Measurements from ENCODE around the gene CLSTN2.

Gene CLSTN2

DNA sequence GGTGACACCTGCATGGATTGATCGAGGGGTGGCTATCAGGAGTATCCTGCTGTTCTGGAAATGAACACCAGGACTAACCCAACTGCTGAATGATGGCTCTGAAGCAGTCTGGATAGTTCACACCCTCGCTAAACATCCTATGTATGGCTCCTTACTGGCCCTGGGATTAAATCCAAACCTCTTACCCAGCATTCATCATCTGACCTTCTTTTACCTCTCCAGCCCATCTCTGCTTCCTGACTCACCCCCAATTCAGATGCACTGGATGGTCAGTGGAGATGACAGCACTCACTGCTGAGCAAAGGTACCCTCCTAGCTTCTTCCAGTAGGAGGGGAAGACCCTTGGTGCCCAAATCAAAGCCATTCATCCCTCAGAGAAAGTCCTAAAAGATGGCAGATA, 507.6 kb downstream of the CLSTN2 start:
- H3K4me3 ChIP-seq (ENCODE audit: insufficient read depth, low read depth, low read length, poor library complexity, severe bottlenecking): no peak overlapping the region
- H3K4me1 ChIP-seq (ENCODE audit: control insufficient read depth, insufficient read depth, low read length, poor library complexity, severe bottlenecking): no peaks in the 10 kb centered on the region
- DNase-seq: no peak
- no peaks in the 10 kb centered on the region for H3K9me3 ChIP-seq (ENCODE audit: control insufficient read depth, low read length)
- no peaks in the 10 kb centered on the region for H3K36me3 ChIP-seq (ENCODE audit: control insufficient read depth, insufficient read depth, low read length)
- no peaks in the 10 kb centered on the region for H3K27me3 ChIP-seq (replicated peaks; ENCODE audit: control insufficient read depth, insufficient read depth, low read length, poor library complexity, severe bottlenecking)
- H3K27ac ChIP-seq (ENCODE audit: insufficient read depth, low read length, poor library complexity, severe bottlenecking): no peak overlapping the region

DNA sequence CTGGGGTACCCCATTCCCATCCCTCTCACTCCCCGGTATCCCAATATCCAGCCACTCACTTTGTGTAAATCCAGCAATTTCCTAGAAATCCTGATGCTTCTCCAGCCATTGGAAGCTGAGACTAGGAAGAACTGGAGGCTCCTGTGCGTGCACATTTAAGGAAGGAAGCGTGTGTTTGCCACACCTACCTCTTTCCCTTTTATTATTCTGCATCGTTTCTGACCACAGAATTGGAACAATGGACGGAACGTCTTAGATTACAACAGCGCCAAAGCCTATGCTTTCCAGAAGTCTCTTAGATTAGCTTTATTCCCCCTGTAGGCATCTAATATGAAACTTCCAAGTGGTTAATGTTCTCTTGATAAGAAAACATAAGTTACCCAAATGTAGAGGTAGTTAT, 508.1 kb downstream of the CLSTN2 start:
- Histone ChIP-seq H3K27ac (ENCODE audit: insufficient read depth, low read length, poor library complexity, severe bottlenecking) (no peak overlapping the region), H3K27me3 (replicated peaks; ENCODE audit: control insufficient read depth, insufficient read depth, low read length, poor library complexity, severe bottlenecking) (no peaks in the 10 kb centered on the region), H3K36me3 (ENCODE audit: control insufficient read depth, insufficient read depth, low read length) (no peaks in the 10 kb centered on the region), H3K4me3 (ENCODE audit: insufficient read depth, low read depth, low read length, poor library complexity, severe bottlenecking) (no peak overlapping the region), H3K9me3 (ENCODE audit: control insufficient read depth, low read length) (no peaks in the 10 kb centered on the region), H3K4me1 (ENCODE audit: control insufficient read depth, insufficient read depth, low read length, poor library complexity, severe bottlenecking) (no peaks in the 10 kb centered on the region)
- DNase-seq: no peak

DNA sequence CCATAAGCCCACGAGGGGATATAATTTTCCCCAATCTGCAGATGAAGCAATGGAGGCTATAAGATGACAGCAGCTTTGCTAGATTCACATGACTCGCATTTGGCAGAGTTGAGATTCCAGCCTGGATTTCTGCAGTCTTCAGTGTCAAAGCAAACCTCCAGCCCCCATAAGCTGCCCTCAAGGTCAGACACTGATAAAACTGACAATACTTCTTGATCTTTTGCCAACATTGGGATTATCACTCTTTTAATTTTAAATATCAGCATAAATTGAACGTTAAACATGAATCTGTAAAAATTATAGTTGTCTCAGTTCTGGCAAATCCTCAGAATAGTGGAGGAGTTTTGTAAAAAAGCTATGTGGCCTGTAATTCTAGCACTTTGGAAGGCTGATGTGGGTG, 508.8 kb downstream of the CLSTN2 start:
- Histone ChIP-seq H3K9me3 (ENCODE audit: control insufficient read depth, low read length) (no peaks in the 10 kb centered on the region), H3K4me1 (ENCODE audit: control insufficient read depth, insufficient read depth, low read length, poor library complexity, severe bottlenecking) (no peaks in the 10 kb centered on the region), H3K27ac (ENCODE audit: insufficient read depth, low read length, poor library complexity, severe bottlenecking) (no peak overlapping the region), H3K4me3 (ENCODE audit: insufficient read depth, low read depth, low read length, poor library complexity, severe bottlenecking) (no peak overlapping the region), H3K36me3 (ENCODE audit: control insufficient read depth, insufficient read depth, low read length) (no peaks in the 10 kb centered on the region), H3K27me3 (replicated peaks; ENCODE audit: control insufficient read depth, insufficient read depth, low read length, poor library complexity, severe bottlenecking) (no peaks in the 10 kb centered on the region)
- DNase-seq: no peak

DNA sequence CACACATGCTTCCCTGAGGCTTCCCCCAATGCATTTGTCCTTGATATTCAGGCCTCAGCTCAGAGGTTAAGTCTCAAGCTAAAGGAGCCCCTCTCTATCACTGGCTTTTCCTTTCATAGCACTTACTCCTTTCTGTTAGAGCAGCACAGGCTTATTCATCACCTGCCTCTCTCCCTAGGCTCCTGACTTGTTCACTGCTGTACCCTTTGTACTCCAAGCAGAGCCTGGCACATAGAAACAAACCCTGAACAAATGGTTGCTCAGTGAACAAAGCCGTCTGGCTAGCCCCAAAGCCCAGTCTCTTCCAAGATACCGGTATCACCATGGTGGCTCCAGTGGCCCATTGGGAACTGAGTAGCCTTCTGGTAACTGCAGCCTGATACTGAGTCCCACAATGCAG, 511.7 kb downstream of the CLSTN2 start:
- no peak overlapping the region for H3K27ac ChIP-seq (ENCODE audit: insufficient read depth, low read length, poor library complexity, severe bottlenecking)
- H3K27me3 ChIP-seq (replicated peaks; ENCODE audit: control insufficient read depth, insufficient read depth, low read length, poor library complexity, severe bottlenecking): no peaks in the 10 kb centered on the region
- H3K4me1 ChIP-seq (ENCODE audit: control insufficient read depth, insufficient read depth, low read length, poor library complexity, severe bottlenecking): no peaks in the 10 kb centered on the region
- no peaks in the 10 kb centered on the region for H3K9me3 ChIP-seq (ENCODE audit: control insufficient read depth, low read length)
- H3K4me3 ChIP-seq (ENCODE audit: insufficient read depth, low read depth, low read length, poor library complexity, severe bottlenecking): no peak overlapping the region
- DNase-seq: no peak
- H3K36me3 ChIP-seq (ENCODE audit: control insufficient read depth, insufficient read depth, low read length): no peaks in the 10 kb centered on the region

DNA sequence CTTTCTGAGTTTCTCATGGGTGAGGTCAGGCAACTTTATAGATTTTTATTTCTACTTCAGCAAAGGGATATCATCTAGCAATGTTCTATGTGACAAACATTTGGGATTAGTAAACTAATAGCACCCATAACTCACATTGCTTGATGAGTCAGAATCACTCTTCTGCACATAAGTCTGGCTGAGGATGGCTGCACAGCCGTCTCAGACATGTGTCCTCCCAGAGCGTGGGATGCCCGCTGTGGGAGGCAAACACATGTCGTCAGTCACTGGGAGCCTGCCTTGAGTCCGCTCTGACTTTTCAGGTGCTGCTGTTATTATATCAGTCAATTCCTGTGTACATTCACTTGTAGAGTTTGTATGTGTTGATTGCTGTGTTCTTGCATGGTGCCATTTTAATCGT, 512.2 kb downstream of the CLSTN2 start:
- H3K9me3 ChIP-seq (ENCODE audit: control insufficient read depth, low read length): no peaks in the 10 kb centered on the region
- H3K4me3 ChIP-seq (ENCODE audit: insufficient read depth, low read depth, low read length, poor library complexity, severe bottlenecking): no peak overlapping the region
- H3K36me3 ChIP-seq (ENCODE audit: control insufficient read depth, insufficient read depth, low read length): no peaks in the 10 kb centered on the region
- no peak overlapping the region for H3K27ac ChIP-seq (ENCODE audit: insufficient read depth, low read length, poor library complexity, severe bottlenecking)
- H3K27me3 ChIP-seq (replicated peaks; ENCODE audit: control insufficient read depth, insufficient read depth, low read length, poor library complexity, severe bottlenecking): no peaks in the 10 kb centered on the region
- H3K4me1 ChIP-seq (ENCODE audit: control insufficient read depth, insufficient read depth, low read length, poor library complexity, severe bottlenecking): no peaks in the 10 kb centered on the region
- DNase-seq: no peak

DNA sequence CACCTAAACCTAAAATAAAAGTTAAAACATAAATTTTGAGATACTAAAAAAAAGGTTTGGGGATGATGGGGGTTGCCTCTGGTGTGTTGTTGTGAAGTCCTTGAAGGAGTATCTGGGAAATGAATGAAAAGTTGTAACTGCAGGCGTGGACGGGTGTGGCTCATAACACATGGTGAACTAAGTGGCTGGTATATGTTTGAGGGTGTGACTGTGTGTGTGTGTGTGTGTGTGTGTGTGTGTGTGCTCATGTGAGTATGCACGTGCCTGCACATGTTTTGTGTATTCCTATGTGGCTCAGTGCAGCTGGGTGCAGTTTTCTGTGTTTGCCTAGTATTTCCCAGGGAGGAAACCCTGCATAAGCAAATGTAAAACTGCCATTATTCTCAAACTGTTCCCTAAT, 513.0 kb downstream of the CLSTN2 start:
- Histone ChIP-seq H3K9me3 (ENCODE audit: control insufficient read depth, low read length) (no peaks in the 10 kb centered on the region), H3K4me1 (ENCODE audit: control insufficient read depth, insufficient read depth, low read length, poor library complexity, severe bottlenecking) (no peaks in the 10 kb centered on the region), H3K36me3 (ENCODE audit: control insufficient read depth, insufficient read depth, low read length) (no peaks in the 10 kb centered on the region), H3K27me3 (replicated peaks; ENCODE audit: control insufficient read depth, insufficient read depth, low read length, poor library complexity, severe bottlenecking) (no peaks in the 10 kb centered on the region), H3K27ac (ENCODE audit: insufficient read depth, low read length, poor library complexity, severe bottlenecking) (no peak overlapping the region), H3K4me3 (ENCODE audit: insufficient read depth, low read depth, low read length, poor library complexity, severe bottlenecking) (no peak overlapping the region)
- no peak for DNase-seq

DNA sequence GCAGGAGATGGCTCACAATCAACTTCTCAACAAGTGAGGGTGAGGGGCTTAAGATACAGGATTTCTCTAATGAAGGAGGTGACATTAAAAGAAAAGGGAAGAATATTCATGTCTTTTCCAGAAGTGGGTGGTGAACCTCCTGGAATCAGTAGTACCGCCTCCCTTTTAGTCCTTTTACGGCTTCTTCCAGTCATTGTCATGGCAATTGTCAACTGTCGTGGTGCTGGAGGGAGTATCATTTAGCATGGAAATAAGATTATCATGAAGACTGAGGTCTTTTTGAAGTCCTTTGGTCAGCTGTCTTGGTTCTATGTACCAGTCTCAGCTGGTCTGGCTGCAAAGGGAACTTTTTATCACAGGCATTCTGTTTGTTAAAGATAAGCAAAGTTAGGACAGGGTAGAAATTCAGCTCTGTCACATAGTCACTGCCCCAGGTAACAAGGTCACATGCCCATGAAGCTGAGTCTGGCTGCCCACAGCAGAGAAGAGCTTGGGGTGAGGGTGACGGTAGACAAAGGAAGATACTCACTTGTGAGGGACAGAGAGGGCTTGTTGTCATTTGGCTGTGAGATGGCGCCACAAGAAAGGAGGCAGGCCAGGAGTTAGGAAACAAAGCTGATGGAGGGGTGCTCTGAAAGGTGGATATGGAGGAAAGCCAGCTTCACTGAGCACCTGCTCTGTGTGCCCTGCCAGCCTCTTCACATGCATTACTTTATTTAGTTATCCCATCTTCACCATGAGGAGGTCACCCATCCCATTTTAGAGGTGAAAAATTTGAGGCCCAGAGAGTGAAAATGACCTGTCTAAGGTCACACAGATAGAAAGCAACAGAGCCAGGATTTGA, 514.6 kb downstream of the CLSTN2 start:
- DNase-seq: no peak
- H3K27ac ChIP-seq (ENCODE audit: insufficient read depth, low read length, poor library complexity, severe bottlenecking): no peak overlapping the region
- no peaks in the 10 kb centered on the region for H3K36me3 ChIP-seq (ENCODE audit: control insufficient read depth, insufficient read depth, low read length)

DNA sequence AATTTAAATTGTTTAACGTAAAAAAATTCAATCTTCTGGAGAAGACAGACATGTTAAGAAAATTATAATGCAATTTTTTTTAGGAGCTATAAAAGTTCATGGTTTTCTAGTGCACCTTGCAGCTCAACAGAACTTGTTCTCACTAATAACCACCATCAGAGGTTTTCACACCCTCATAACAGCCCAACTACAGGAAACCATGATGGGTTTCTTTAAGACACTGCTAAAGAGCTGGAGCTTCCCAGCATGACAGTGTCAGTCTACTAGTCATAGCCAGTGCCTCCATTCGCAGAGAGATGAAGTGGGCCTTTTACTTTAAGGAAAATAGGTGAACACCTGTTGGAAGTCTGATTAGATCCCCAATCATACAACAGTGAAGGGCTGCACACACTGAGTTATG, 518.8 kb downstream of the CLSTN2 start:
- Histone ChIP-seq H3K4me3 (ENCODE audit: insufficient read depth, low read depth, low read length, poor library complexity, severe bottlenecking) (no peak overlapping the region), H3K36me3 (ENCODE audit: control insufficient read depth, insufficient read depth, low read length) (no peaks in the 10 kb centered on the region), H3K27ac (ENCODE audit: insufficient read depth, low read length, poor library complexity, severe bottlenecking) (no peak overlapping the region), H3K4me1 (ENCODE audit: control insufficient read depth, insufficient read depth, low read length, poor library complexity, severe bottlenecking) (no peaks in the 10 kb centered on the region), H3K27me3 (replicated peaks; ENCODE audit: control insufficient read depth, insufficient read depth, low read length, poor library complexity, severe bottlenecking) (no peaks in the 10 kb centered on the region), H3K9me3 (ENCODE audit: control insufficient read depth, low read length) (no peaks in the 10 kb centered on the region)
- DNase-seq: no peak

More for the DNA sequence above, 514.6 kb downstream of the CLSTN2 start:
- Histone ChIP-seq H3K27me3 (replicated peaks; ENCODE audit: control insufficient read depth, insufficient read depth, low read length, poor library complexity, severe bottlenecking) (no peaks in the 10 kb centered on the region), H3K4me1 (ENCODE audit: control insufficient read depth, insufficient read depth, low read length, poor library complexity, severe bottlenecking) (no peaks in the 10 kb centered on the region), H3K4me3 (ENCODE audit: insufficient read depth, low read depth, low read length, poor library complexity, severe bottlenecking) (no peak overlapping the region), H3K9me3 (ENCODE audit: control insufficient read depth, low read length) (no peaks in the 10 kb centered on the region)

DNA sequence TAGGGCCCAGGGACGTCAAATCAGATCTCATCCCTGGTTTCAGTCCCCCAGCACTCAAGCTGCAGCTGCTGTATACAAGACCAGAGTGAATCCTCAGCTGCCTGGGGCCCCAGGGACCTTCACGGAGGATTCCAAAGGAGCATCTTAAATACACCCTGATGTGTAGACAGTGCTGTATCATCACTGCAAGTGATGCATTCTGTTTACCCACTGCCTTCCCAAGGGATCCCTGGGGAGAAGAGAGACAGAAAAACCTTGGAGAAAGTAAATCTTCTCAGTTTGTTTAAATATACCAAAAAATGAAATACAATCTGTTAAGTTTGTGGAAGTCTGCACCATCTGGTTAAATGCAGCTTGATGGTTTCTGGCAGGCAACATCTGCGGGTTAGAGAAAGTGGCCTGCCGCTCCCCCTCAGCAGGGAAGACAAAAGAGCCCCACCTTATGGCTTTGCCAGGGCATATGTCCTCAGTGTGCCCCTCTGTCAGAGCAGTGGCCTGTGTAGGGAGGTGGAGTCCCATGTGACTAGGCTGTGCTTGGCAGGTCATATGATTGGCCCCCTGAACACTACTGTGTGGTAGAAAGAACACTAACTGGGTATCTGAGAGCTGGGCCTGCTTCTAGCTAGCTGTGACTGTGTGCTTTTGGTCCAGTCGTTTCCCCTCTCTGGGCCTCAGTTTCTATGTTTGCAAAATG, 520.7 kb downstream of the CLSTN2 start:
- Histone ChIP-seq H3K4me1 (ENCODE audit: control insufficient read depth, insufficient read depth, low read length, poor library complexity, severe bottlenecking) (no peaks in the 10 kb centered on the region), H3K4me3 (ENCODE audit: insufficient read depth, low read depth, low read length, poor library complexity, severe bottlenecking) (no peak overlapping the region), H3K9me3 (ENCODE audit: control insufficient read depth, low read length) (no peaks in the 10 kb centered on the region), H3K27me3 (replicated peaks; ENCODE audit: control insufficient read depth, insufficient read depth, low read length, poor library complexity, severe bottlenecking) (no peaks in the 10 kb centered on the region), H3K27ac (ENCODE audit: insufficient read depth, low read length, poor library complexity, severe bottlenecking) (no peak overlapping the region), H3K36me3 (ENCODE audit: control insufficient read depth, insufficient read depth, low read length) (no peaks in the 10 kb centered on the region)
- no peak for DNase-seq

DNA sequence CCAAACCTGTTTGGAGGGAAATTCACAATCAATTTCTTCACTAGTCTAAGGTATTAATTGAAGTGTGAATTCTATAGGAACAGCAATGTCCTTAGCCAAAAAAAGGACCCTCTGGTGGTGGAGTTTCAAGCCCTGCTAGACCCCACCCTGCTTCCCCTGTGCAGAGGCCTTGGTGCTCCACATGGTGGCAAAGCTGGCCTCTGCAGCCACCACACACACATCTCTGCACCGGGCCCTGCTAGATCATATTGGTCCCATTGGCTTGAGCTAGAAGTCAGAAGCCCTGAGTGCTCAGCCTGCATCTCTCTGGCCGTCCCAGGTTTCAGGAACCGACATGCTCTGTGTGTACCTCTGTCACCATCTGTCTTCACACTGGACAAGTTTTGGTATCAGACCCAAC, 522.0 kb downstream of the CLSTN2 start:
- Histone ChIP-seq H3K27me3 (replicated peaks; ENCODE audit: control insufficient read depth, insufficient read depth, low read length, poor library complexity, severe bottlenecking) (no peaks in the 10 kb centered on the region), H3K27ac (ENCODE audit: insufficient read depth, low read length, poor library complexity, severe bottlenecking) (no peak overlapping the region), H3K9me3 (ENCODE audit: control insufficient read depth, low read length) (no peaks in the 10 kb centered on the region), H3K4me1 (ENCODE audit: control insufficient read depth, insufficient read depth, low read length, poor library complexity, severe bottlenecking) (no peaks in the 10 kb centered on the region), H3K4me3 (ENCODE audit: insufficient read depth, low read depth, low read length, poor library complexity, severe bottlenecking) (no peak overlapping the region), H3K36me3 (ENCODE audit: control insufficient read depth, insufficient read depth, low read length) (no peaks in the 10 kb centered on the region)
- DNase-seq: no peak
